Stimulated activated CD4-positive, alpha-beta T cell treated with anti-CD3 and anti-CD28 coated beads, Interleukin-1b, Interleukin-23, amount 100 ng/mL, for 1 hour (primary cell): ENCODE measurements around the gene PLCB4.
"Not testable (repeated sequence)": the region's sequence is repeated elsewhere in the genome, so short reads cannot be mapped to it uniquely, and the experiment has no call there.

Source experiments
- DNase-seq, 2 donors: peaks; one replicate each; pipeline ENCODE4 v3.0.0-alpha.2; 2020; ENCODE audit warnings: low read depth in 2 of 2

Gene PLCB4

GRCh38 chr20:9068841-9069663 is at the start of gene PLCB4:
PLCB4 (plus strand) TSS chr20:9069087; CDS start chr20:9307815, 238,728 bp downstream.
- no peak for DNase-seq

DNA sequence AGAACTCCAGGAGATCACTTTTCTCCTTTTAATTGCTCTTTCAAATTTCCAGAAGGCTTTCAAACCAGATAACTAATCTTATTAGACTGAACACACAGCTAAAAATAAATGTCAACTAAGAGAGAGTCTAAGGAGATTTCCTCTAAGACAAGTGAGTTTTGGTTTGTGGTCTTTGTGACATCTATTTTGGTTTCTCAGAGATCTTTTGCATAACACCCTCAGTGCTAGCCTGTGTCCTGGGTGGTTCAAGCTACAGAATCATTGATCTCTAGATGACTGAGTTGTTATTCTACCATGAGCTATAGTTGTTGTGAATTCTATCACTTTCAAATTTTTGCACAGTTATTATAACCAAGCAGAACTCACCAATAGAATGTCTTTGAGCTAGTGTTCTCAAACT is 49.1 kb upstream of the PLCB4 start:
- no peak for DNase-seq

GRCh38 chr20:9021216-9021615 is 47.7 kb upstream of the PLCB4 start:
- no peak for DNase-seq

DNA sequence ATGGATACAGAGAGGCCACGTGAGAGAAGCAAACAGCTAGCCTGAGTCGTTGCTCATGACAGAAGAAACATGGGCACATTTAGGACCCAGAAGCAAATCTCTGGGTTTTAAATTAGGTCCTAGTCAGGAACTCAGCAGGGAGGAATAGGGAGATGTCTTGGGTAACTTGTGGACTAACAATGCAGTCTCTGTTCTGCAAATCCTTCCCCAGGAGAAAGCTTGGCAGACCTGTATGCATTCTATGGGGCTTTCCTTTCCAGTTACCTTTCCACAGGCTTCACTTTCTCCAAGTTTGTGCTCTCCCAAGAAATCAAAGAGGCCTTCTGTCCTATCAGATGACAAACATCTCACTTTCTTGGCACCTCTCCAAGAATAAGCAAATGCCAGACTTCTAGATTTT is 47.2 kb upstream of the PLCB4 start:
- no peak for DNase-seq

- no peak for DNase-seq
These were observed 46.5 kb upstream of the PLCB4 start for GRCh38 chr20:9022376-9022775.

- no peak for DNase-seq
These were observed 44.3 kb upstream of the PLCB4 start for GRCh38 chr20:9024606-9025005.

- DNase-seq: no peak
These were observed 43.9 kb upstream of the PLCB4 start for GRCh38 chr20:9025011-9025410.

DNA sequence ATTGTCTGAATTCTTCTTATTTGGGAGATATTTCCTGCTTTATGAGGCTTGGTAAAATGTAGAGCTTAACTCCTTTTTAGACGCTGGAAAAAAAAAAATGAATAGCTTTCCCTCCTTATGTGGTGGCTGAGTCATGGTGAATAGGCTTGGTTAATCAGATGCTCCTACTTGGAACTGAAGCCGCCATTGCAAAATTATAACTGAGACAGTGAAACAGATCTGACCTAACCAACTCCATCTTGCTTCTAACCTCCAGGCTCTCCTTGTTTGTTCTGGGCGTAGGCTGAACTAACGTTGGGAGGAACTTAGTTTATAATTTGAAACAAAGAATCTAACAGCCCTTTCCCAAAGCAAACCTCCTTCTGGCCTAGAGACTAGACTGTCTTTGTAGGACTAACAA is 43.2 kb upstream of the PLCB4 start:
- no peak for DNase-seq

DNA sequence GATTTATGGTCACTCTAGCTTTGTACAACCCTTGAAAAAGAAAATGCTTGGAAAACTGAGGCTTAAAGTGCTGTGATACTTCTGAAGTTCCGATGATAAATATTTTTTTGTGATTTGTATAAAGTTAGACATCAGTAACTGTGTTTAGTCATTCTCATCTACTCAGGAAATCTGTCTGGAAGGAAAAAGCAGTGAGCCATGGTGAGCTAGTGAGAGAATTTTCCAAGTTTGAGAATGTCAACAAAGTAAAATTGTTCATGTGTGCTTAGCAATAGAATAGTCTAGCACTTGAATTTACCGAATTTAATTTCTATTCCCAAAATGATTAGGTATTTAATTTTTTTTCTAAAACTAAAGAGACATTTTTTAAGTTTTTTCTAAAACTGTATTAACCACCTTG is 41.3 kb upstream of the PLCB4 start:
- DNase-seq: no peak

- no peak for DNase-seq
These were observed 40.5 kb upstream of the PLCB4 start for GRCh38 chr20:9028419-9028818.

- no peak for DNase-seq
These were observed 36.9 kb upstream of the PLCB4 start for GRCh38 chr20:9031991-9032390.

GRCh38 chr20:9032758-9033157 is 36.1 kb upstream of the PLCB4 start:
- no peak for DNase-seq

GRCh38 chr20:9035126-9035525 is 33.8 kb upstream of the PLCB4 start:
- DNase-seq: no peak

GRCh38 chr20:9036593-9036992 is 32.3 kb upstream of the PLCB4 start:
- DNase-seq: no peak

DNA sequence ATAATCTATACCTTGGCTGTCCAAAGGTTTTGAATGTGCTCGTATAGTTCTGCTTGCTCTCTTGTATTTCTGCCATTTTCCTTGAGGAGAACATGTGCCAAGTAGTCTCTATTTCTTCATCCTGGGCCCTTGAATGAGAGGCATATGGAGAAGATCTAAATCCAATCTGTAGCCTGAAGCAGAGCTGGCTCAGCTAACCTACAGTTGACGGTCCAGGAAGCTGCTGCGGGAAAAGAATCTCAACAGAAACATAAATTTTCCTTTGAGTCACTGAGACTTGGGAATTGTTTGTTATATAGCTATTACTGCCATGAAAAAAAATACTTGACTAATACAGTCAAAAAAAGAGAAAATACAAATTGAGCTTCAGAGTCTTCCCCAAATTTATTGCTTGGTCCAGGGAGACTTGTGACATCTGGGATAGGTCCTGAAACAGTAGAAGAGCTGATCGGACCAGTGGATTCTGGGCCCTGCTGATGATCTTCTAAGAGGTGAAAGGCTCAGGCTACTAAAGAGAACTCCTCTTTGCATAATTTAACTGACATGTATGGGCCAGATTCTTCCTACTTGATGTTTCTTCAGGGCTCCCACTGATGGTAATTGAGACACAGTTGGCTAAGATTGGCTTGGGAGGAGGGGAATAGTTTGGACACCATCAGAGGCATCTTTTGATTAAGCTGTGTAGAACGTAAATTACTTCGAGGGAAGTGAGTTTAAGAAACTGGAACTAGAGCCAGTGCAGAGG is 29.9 kb upstream of the PLCB4 start:
- DNase-seq: no peak

DNA sequence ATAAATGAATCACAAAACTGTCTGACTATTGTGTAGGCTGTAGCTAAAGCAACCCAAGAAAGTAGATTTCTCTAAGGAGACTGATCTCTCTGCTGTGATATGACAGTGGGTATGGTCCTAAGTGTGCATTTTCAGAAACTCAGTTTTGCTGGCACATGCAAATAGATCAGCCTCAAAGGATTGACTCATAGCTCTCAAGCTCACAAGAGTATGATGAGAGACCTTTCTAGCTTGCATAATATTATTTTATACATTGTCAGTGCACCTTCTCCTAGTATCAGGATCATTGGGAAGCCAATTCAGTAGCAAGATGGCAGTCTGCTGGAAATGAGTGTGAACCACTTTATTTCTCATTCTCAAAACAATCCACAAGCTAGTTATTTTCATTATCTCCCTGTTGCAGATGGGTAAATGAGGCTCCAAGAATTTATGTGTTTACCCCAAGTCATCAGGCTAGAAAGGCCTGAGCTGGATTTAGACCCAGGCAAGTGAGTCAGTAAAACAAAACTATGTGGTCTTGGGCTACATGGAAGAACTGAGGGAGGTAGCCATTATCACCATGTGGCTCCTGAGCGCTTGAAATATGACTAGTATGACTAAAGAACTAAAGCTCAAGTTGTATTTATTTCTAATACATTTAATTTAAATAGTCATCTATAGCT is 27.9 kb upstream of the PLCB4 start:
- no peak for DNase-seq

- DNase-seq: no peak
These were observed 25.5 kb upstream of the PLCB4 start for GRCh38 chr20:9043364-9043763.

GRCh38 chr20:9047928-9048327 is 21.0 kb upstream of the PLCB4 start:
- DNase-seq: not testable (repeated sequence)

DNA sequence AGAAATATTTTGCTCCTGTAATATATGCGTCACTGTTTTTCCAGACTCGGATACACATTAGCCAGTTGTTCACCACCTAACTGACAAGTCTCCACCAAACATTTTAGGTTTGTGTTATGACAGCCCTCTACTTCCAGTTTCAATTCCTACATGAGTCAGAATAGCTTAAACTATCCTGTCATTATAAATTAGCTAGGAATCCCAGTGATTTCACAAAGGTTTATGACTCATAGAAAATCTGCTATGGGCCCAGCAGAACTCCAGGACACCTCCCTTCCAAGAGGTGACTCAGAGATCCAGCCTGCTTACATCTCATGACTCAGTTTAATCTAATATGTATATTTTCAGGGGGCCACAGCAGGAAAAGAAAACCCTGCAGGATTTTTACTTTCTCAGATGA is 17.4 kb upstream of the PLCB4 start:
- DNase-seq: no peak

DNA sequence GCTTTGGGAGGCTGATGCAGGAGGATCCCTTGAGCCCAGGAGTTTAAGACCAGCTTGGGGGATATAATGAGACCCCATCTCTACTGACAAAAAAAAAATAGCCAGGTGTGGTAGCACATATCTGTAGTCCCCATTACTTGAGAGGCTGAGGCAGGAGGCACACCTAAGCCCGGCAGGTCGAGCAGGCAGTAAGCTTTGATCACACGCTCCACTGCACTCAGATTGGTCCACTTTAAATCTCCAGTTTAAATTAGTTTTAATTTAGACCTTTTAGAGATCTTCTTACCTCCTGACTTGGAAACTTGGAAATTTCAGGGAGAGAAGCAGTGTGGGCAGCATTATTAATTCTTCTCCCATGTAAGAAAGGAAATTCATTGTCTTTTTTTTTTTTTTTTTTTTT is 16.8 kb upstream of the PLCB4 start:
- no peak for DNase-seq

DNA sequence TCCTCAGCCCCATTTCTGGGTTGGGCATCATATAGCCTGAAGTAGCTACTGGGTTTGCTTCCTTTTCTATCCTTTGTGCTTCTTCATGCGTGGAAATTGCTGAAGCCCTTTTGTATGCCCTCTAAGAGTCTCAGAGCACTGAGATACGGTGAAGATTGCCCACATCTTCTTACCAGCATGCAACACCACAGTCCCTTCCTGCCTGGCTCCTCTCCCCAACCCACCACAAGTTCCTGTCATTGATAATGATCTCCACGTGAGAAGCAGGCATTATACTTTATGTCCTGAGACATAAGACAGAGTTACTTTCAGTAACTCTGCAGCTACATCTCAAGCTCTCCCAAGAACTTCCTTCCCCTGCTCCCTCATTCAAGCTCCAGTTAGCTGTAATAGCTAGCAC is 15.8 kb upstream of the PLCB4 start:
- no peak for DNase-seq

GRCh38 chr20:9054176-9054575 is 14.7 kb upstream of the PLCB4 start:
- no peak for DNase-seq

DNA sequence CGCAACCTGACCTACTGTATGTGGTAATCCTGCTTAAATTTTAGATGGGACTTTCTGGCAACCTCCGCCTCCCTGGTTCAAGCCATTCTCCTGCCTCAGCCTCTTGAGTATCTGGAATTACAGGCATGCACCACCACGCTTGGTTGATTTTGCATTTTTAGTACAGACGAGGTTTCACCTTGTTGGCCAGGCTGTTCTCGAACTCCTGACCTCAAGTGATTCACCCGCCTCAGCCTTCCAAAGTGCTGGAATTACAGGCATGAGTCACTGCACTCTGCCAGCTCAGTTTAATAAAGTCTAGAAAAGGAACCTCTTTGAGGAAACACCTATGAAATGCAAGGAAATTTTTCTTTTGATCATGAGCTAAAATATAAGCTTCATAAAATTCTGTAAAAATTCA is 9.0 kb upstream of the PLCB4 start:
- DNase-seq: no peak
